ENCODE data around the gene HOXD11. TPM values are rescaled to one million over a fixed set of nuclear protein-coding genes. Genes with fewer than 3 reads are reported as not detected.

HOXD11 gene
- total and polyA plus RNA-seq, 2 donors (not counting 3 experiments of a cell fraction or from before 2014, with no cell fraction given): not detected

GRCh38 chr2:176105078-176105729 is 1.9 kb upstream of the HOXD11 start:
- ChIA-PET CTCF (interaction anchor here (0.8 to 1.6 kb wide), 7 partner anchors 11 to 854 kb away, joined by 3 to 6 read pairs (median 4); no protein-coding TSS in a partner anchor), POLR2A (no interaction called here)
- dilution Hi-C loops (cut with MboI; ENCODE audit: extremely low pct_ligation_motif_present, low sequenced_read_pairs): no loop called here
- no peak overlapping the region for H3K27ac ChIP-seq (ENCODE audit: insufficient read depth, low read depth, low read length)
- no peak overlapping the region for H2AFZ ChIP-seq (ENCODE audit: low read depth, low read length)
- H3K4me1 ChIP-seq (ENCODE audit: control insufficient read depth, extremely low read depth, insufficient read depth, low read length): no peaks in the 10 kb centered on the region
- H3K27me3 ChIP-seq (ENCODE audit: control insufficient read depth in 2 of 2, insufficient read depth in 2 of 2, low read length in 2 of 2): peaks cover 86 to 96% of the 10 kb centered on the region in 2 experiments
- DNase-seq (ENCODE audit: low read depth, low spot score) (no peak), FAIRE-seq (no peak)
- H3K9me3 ChIP-seq (replicated peaks; ENCODE audit: control insufficient read depth, insufficient read depth, low read length): no peaks in the 10 kb centered on the region
- BruUV-seq (replicated peaks): no TSS peak
- no peaks in the 10 kb centered on the region for H3K79me2 ChIP-seq (ENCODE audit: control insufficient read depth, insufficient read depth, low read length)
- no peaks in the 10 kb centered on the region for H3K9me1 ChIP-seq (replicated peaks; ENCODE audit: control insufficient read depth, extremely low read depth, insufficient read depth, low read length)
- no peaks in the 10 kb centered on the region for H3K36me3 ChIP-seq (ENCODE audit: control insufficient read depth in 2 of 2, extremely low read depth in 1 of 2, insufficient read depth in 2 of 2, low read length in 2 of 2)
- intact Hi-C loops (cut with micrococcal nuclease): no loop called here
- no peak overlapping the region for H3K9ac ChIP-seq (replicated peaks; ENCODE audit: extremely low read depth, insufficient read depth, low read length)
- no peaks in the 10 kb centered on the region for H4K20me1 ChIP-seq (replicated peaks; ENCODE audit: control insufficient read depth, extremely low read depth, insufficient read depth, low read length)
- TF ChIP-seq, protein P1, sequence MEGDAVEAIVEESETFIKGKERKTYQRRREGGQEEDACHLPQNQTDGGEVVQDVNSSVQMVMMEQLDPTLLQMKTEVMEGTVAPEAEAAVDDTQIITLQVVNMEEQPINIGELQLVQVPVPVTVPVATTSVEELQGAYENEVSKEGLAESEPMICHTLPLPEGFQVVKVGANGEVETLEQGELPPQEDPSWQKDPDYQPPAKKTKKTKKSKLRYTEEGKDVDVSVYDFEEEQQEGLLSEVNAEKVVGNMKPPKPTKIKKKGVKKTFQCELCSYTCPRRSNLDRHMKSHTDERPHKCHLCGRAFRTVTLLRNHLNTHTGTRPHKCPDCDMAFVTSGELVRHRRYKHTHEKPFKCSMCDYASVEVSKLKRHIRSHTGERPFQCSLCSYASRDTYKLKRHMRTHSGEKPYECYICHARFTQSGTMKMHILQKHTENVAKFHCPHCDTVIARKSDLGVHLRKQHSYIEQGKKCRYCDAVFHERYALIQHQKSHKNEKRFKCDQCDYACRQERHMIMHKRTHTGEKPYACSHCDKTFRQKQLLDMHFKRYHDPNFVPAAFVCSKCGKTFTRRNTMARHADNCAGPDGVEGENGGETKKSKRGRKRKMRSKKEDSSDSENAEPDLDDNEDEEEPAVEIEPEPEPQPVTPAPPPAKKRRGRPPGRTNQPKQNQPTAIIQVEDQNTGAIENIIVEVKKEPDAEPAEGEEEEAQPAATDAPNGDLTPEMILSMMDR (IDR thresholded peaks at IDR 0.05; ENCODE audit: extremely low read depth in 1 of 2, insufficient read depth in 1 of 2, low read depth in 1 of 2, low read length in 2 of 2): no peak
- no peak overlapping the region for H3K4me3 ChIP-seq (replicated peaks in 1 of 3; ENCODE audit: insufficient read depth in 1 of 3, low read depth in 1 of 3, low read length in 3 of 3)
- H3K4me2 ChIP-seq (ENCODE audit: insufficient read depth, low read length): no peak overlapping the region

DNA sequence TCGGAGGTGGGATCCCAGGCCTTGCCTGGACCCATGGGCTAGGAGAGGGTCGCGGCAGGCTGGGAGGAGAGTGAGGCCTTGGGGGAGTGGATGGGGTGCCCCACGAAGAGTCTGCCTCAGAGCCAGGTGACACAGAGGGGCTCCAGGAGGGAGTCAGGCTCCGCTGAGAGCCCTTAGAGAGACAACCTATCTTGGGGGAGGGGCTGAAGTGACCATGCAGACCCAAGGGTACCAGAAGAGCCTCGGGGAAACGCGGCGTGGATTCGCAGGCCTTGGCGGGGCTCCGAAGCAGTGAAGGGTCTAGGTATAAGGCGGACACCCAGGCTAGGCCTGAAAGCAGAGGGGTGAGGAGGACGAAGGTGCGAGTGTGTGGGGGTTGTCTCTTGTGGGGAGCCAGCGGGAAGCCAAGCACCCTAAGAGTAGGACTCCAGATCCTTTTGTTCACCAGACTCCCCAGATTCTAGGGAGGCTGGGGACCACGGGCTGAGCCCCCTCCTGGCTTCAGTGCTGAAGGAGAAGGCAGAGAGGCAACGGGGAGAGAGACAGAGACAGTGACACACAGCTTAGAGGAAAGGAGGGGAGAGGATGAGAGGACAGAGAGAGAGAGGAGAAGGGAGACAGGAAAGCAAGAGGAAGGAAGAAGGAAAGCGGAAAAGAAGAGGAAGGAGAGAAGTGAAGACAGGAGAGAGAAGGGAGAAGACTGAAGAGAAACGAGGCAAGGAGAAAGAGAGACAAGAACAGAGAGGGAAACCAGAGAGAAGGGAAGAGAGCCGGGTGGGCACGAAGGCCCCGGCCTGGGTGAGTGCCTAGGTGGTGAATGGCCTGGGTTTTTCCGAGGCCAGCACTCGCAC is 1.1 kb upstream of the HOXD11 start:
- TF ChIP-seq JUN (IDR thresholded peaks at IDR 0.05; ENCODE audit: borderline replicate concordance, insufficient read depth, insufficient read length, low read depth) (no peak), MYC (IDR thresholded peaks at IDR 0.05; ENCODE audit: low read depth, low read length) (no peak), MAX (IDR thresholded peaks at IDR 0.05; ENCODE audit: insufficient read depth, insufficient read length) (no peak), EZH2 (IDR thresholded peaks at IDR 0.05; ENCODE audit: borderline replicate concordance, low read depth, low read length, severe bottlenecking) (peak; percentile 52), GATA2 (IDR thresholded peaks at IDR 0.05; ENCODE audit: insufficient read depth, insufficient read length, low read depth, low read length) (no peak), FOS (IDR thresholded peaks at IDR 0.05; ENCODE audit: borderline replicate concordance, insufficient read depth, low read length) (no peak)
- TF ChIP-seq, protein P1 (IDR thresholded peaks at IDR 0.05; ENCODE audit: extremely low read depth in 1 of 2, insufficient read depth in 1 of 2, low read depth in 1 of 2, low read length in 2 of 2): no peak
- H3K27me3 ChIP-seq (ENCODE audit: control insufficient read depth in 2 of 2, insufficient read depth in 2 of 2, low read length in 2 of 2): peaks cover 83 to 96% of the 10 kb centered on the region in 2 experiments
- H3K9me1 ChIP-seq (replicated peaks; ENCODE audit: control insufficient read depth, extremely low read depth, insufficient read depth, low read length): no peaks in the 10 kb centered on the region
- no peaks in the 10 kb centered on the region for H3K9me3 ChIP-seq (replicated peaks; ENCODE audit: control insufficient read depth, insufficient read depth, low read length)
- H4K20me1 ChIP-seq (replicated peaks; ENCODE audit: control insufficient read depth, extremely low read depth, insufficient read depth, low read length): no peaks in the 10 kb centered on the region
- no peaks in the 10 kb centered on the region for H3K4me1 ChIP-seq (ENCODE audit: control insufficient read depth, extremely low read depth, insufficient read depth, low read length)
- POLR2A ChIA-PET: no interaction called here
- no peaks in the 10 kb centered on the region for H3K36me3 ChIP-seq (ENCODE audit: control insufficient read depth in 2 of 2, extremely low read depth in 1 of 2, insufficient read depth in 2 of 2, low read length in 2 of 2)
- BruUV-seq (replicated peaks): no TSS peak
- H3K4me2 ChIP-seq (ENCODE audit: insufficient read depth, low read length): no peak overlapping the region
- FAIRE-seq (no peak), DNase-seq (ENCODE audit: low read depth, low spot score) (no peak)
- no peak overlapping the region for H2AFZ ChIP-seq (ENCODE audit: low read depth, low read length)
- no peak overlapping the region for H3K9ac ChIP-seq (replicated peaks; ENCODE audit: extremely low read depth, insufficient read depth, low read length)
- no peaks in the 10 kb centered on the region for H3K79me2 ChIP-seq (ENCODE audit: control insufficient read depth, insufficient read depth, low read length)
- no peak overlapping the region for H3K27ac ChIP-seq (ENCODE audit: insufficient read depth, low read depth, low read length)
- CTCF ChIA-PET: interaction anchor here (1.9 kb wide), 1 partner anchor 8 kb away, joined by 7 read pairs; no protein-coding TSS in a partner anchor
- H3K4me3 ChIP-seq (replicated peaks in 1 of 3; ENCODE audit: insufficient read depth in 1 of 3, low read depth in 1 of 3, low read length in 3 of 3): no peak overlapping the region
- dilution Hi-C loops (cut with MboI; ENCODE audit: extremely low pct_ligation_motif_present, low sequenced_read_pairs): no loop called here
- intact Hi-C loops (cut with micrococcal nuclease): no loop called here

All from endothelial cell of umbilical vein (primary cell).